Neural cell (in vitro differentiated cells): Measurements from ENCODE around the gene UBE2K.

ENCODE experiments used
- EP300 ChIP-seq: fragments of 450-650 bp; conservative IDR thresholded peaks from 2 replicates; pipeline ENCODE4 v1.6.1; 2014; ENCODE audit warnings: antibody characterized with exemption, mild to moderate bottlenecking, moderate library complexity; ENCODE audit not compliant: poor library complexity, severe bottlenecking
- EZH2 ChIP-seq: fragments of 200-600, 300-800 bp; shearing (Covaris generic), sonication (generic); IDR thresholded peaks from 2 replicates; pipeline ENCODE4 v1.6.1; 2014; ENCODE audit warnings: antibody characterized with exemption, low read length, borderline replicate concordance, mild to moderate bottlenecking; ENCODE audit not compliant: insufficient read depth, poor library complexity, severe bottlenecking
- POLR2AphosphoS5 ChIP-seq: IDR thresholded peaks from 2 replicates; pipeline ENCODE4 v1.6.1; 2012
- RAD21 ChIP-seq: fragments of 450-650 bp; conservative IDR thresholded peaks from 2 replicates; pipeline ENCODE4 v1.6.1; 2014; ENCODE audit warnings: antibody characterized with exemption, mild to moderate bottlenecking, moderate library complexity
- TAF1 ChIP-seq: IDR thresholded peaks from 2 replicates; pipeline ENCODE4 v1.6.1; 2012; ENCODE audit warnings: low read depth
- TF ChIP-seq, protein P1 (sequence below): fragments of 450-650 bp; IDR thresholded peaks from 2 replicates; pipeline ENCODE4 v1.5.1; 2014; ENCODE audit warnings: antibody characterized with exemption, mild to moderate bottlenecking, moderate library complexity; ENCODE audit not compliant: poor library complexity, severe bottlenecking

DNA sequence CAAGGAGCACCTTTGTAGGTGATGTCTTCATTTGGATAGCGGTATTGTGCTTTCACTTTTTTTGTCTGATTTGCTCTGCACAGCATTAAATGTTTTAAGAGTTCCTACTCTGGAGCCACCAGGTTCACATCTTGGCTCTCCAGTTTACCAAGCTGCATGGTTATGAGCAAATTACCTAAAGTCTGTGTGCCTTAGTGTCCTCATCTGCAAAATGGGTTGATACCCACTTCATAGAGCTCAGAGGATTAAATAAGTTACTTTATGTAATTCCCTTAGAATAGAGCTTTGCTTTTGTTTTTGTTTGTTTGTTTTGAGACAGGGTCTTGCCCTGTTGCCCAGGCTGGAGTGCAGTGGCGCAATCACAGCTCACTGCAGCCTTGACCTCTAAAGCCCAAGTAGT lies 58.2 kb downstream of the UBE2K start:
- TF ChIP-seq EP300 (no peak), EZH2 (no peak), TAF1 (no peak), RAD21 (no peak), POLR2AphosphoS5 (no peak)
- TF ChIP-seq, protein P1, sequence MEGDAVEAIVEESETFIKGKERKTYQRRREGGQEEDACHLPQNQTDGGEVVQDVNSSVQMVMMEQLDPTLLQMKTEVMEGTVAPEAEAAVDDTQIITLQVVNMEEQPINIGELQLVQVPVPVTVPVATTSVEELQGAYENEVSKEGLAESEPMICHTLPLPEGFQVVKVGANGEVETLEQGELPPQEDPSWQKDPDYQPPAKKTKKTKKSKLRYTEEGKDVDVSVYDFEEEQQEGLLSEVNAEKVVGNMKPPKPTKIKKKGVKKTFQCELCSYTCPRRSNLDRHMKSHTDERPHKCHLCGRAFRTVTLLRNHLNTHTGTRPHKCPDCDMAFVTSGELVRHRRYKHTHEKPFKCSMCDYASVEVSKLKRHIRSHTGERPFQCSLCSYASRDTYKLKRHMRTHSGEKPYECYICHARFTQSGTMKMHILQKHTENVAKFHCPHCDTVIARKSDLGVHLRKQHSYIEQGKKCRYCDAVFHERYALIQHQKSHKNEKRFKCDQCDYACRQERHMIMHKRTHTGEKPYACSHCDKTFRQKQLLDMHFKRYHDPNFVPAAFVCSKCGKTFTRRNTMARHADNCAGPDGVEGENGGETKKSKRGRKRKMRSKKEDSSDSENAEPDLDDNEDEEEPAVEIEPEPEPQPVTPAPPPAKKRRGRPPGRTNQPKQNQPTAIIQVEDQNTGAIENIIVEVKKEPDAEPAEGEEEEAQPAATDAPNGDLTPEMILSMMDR = no peak
